T-cell (primary cell): ENCODE measurements around the gene GPR137B. TPM values are rescaled to one million over a fixed set of nuclear protein-coding genes. Genes with fewer than 3 reads are reported as not detected.
"Not testable (repeated sequence)": the region's sequence is repeated elsewhere in the genome, so short reads cannot be mapped to it uniquely, and the experiment has no call there.

Experiments
- ATAC-seq, 4 experiments: fragments of 200-7000 bp in 3 of 4; fragments of 150-1000 bp in 1 of 4; cut with Tn5 transposase; replicated peaks in 1 of 4; 1 replicate in 3 of 4; 2 replicates in 1 of 4; pipeline ENCODE4 v1.10.0; 2021; ENCODE audit warnings: moderate library complexity in 3 of 4, mild to moderate bottlenecking in 2 of 4, moderate number of reproducible peaks in 1 of 4
- CTCF ChIA-PET, 2 donors: fragments of 300-600 bp; sonication (Branson Sonifier 250); formaldehyde crosslinking; loops; one replicate each; lab custom pipeline; 2022; ENCODE audit warnings: antibody characterized with exemption in 2 of 2; lab: Charles Lee
- POLR2A ChIA-PET, 2 donors: fragments of 300-600 bp; sonication (Branson Sonifier 250); formaldehyde crosslinking; loops; one replicate each; lab custom pipeline; 2022; ENCODE audit warnings: antibody characterized with exemption in 2 of 2; lab: Charles Lee
- DNase-seq, 35 experiments: peaks; one replicate each; pipeline versions ENCODE4 v3.0.0 to v3.0.0-alpha.2; 2013 to 2023
- H3K27ac ChIP-seq: one replicate; pipeline ENCODE4 v1.5.1; 2013; ENCODE audit warnings: low read length
- H3K27me3 ChIP-seq, 2 experiments: replicated peaks in 1 of 2; 1 replicate in 1 of 2; 2 replicates in 1 of 2; pipeline versions ENCODE4 v1.6.1 to v1.7.0; 2013; ENCODE audit warnings: low read length in 1 of 2, mixed read lengths in 1 of 2; ENCODE audit not compliant: control insufficient read depth in 2 of 2, insufficient read depth in 2 of 2; ENCODE audit errors: extremely low read depth in 1 of 2
- H3K36me3 ChIP-seq, 2 donors: 1 replicate in 1 of 2; 2 replicates in 1 of 2; pipeline versions ENCODE4 v1.6.1 to v1.7.0; 2013; ENCODE audit warnings: low read length in 1 of 2; ENCODE audit not compliant: control insufficient read depth in 2 of 2, insufficient read depth in 1 of 2; ENCODE audit errors: extremely low read depth in 1 of 2
- H3K4me1 ChIP-seq, 2 experiments: 1 replicate in 1 of 2; 2 replicates in 1 of 2; pipeline versions ENCODE4 v1.6.1 to v1.7.0; 2013; ENCODE audit warnings: low read length in 2 of 2, mixed read lengths in 1 of 2; ENCODE audit not compliant: insufficient read depth in 2 of 2, control insufficient read depth in 1 of 2; ENCODE audit errors: extremely low read depth in 1 of 2
- H3K4me3 ChIP-seq, 2 donors: 1 replicate in 1 of 2; 2 replicates in 1 of 2; pipeline versions ENCODE4 v1.5.1 to v1.7.0; 2013; ENCODE audit warnings: mild to moderate bottlenecking in 2 of 2, low read length in 1 of 2, moderate library complexity in 1 of 2; ENCODE audit not compliant: control insufficient read depth in 1 of 2; ENCODE audit errors: extremely low read depth in 1 of 2
- H3K9me3 ChIP-seq: 2 replicates; pipeline ENCODE4 v1.7.0; 2013
- H3K27ac Mint-ChIP-seq, 2 donors: one replicate each; pipeline ENCODE4 v1.8.0; 2020 to 2021; ENCODE audit warnings: mild to moderate bottlenecking in 2 of 2, mixed read lengths in 2 of 2
- H3K27me3 Mint-ChIP-seq, 2 donors: one replicate each; pipeline ENCODE4 v1.8.0; 2021 to 2022; ENCODE audit warnings: mixed read lengths in 2 of 2
- H3K36me3 Mint-ChIP-seq: one replicate; pipeline ENCODE4 v1.8.0; 2021; ENCODE audit warnings: mixed read lengths
- H3K4me1 Mint-ChIP-seq, 3 donors: one replicate each; pipeline ENCODE4 v1.8.0; 2020 to 2022; ENCODE audit warnings: mixed read lengths in 3 of 3, mild to moderate bottlenecking in 1 of 3
- H3K4me3 Mint-ChIP-seq, 3 donors: one replicate each; pipeline ENCODE4 v1.8.0; 2020 to 2022; ENCODE audit warnings: mild to moderate bottlenecking in 3 of 3, mixed read lengths in 3 of 3, moderate library complexity in 3 of 3
- H3K9me3 Mint-ChIP-seq, 3 donors: one replicate each; pipeline ENCODE4 v1.8.0; 2020 to 2022; ENCODE audit warnings: mixed read lengths in 3 of 3
- WGBS: methylation state at CpG from one replicate; pipeline ENCODE4 v1.1.5; 2013; ENCODE audit warnings: missing lambda C conversion rate; ENCODE audit not compliant: insufficient coverage; 5-methylcytosine and 5-hydroxymethylcytosine counted together
- total RNA-seq, 35 experiments: library from RNA in 6 of 35; stranded (reverse) in 6 of 35; fragments of 120-200 nt in 1 of 35; gene quantifications; one replicate each; pipeline versions ENCODE4 v1.2.1 to v1.2.4 and lab custom pipeline; 2013 to 2026

GPR137B gene
- total RNA-seq, 5 donors from 2014 or later (not counting 1 experiment from before 2014, with no cell fraction given), result 11.2 to 16.1 (median 12.2) TPM

DNA sequence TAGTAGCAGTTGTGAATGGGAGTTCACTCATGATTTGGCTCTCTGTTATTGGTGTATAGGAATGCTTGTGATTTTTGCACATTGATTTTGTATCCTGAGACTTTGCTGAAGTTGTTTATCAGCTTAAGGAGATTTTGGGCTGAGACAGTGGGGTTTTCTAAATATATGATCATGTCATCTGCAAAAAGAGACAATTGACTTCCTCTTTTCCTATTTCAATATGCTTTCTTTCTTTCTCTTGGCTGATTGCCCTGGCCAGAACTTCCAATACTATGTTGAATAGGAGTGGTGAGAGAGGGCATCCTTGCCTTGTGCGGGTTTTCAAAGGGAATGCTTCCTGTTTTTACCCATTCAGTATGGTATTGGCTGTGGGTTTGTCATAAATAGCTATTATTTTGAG, 45.7 kb downstream of the GPR137B start:
- H3K9me3 ChIP-seq, CTCF ChIA-PET, H3K27me3 Mint-ChIP-seq, H3K4me1 ChIP-seq, H3K27ac ChIP-seq, H3K27me3 ChIP-seq, H3K4me3 ChIP-seq, POLR2A ChIA-PET, H3K4me1 Mint-ChIP-seq, DNase-seq, ATAC-seq, H3K27ac Mint-ChIP-seq, H3K36me3 ChIP-seq, H3K4me3 Mint-ChIP-seq: not testable (repeated sequence)
- no CpG with 5 or more reads among the region's 1 CpG for WGBS
- peaks cover 13 to 31% (median 21%) of the 10 kb centered on the region in 3 donors for H3K9me3 Mint-ChIP-seq
- H3K36me3 Mint-ChIP-seq, result peaks cover 82% of the 10 kb centered on the region

GRCh38 chr1:236193184-236193583, 50.8 kb downstream of the GPR137B start:
- H3K4me1 Mint-ChIP-seq, result no peaks in the 10 kb centered on the region
- H3K4me3 Mint-ChIP-seq, result no peak overlapping the region
- Histone ChIP-seq H3K9me3 (no peaks in the 10 kb centered on the region), H3K36me3 (peaks cover 0 to 3% of the 10 kb centered on the region in 2 donors), H3K27ac (no peak overlapping the region), H3K4me1 (no peaks in the 10 kb centered on the region), H3K4me3 (no peak overlapping the region), H3K27me3 (no peaks in the 10 kb centered on the region)
- ChIA-PET CTCF (no interaction called here), POLR2A (no interaction called here)
- no peaks in the 10 kb centered on the region for H3K27me3 Mint-ChIP-seq
- H3K36me3 Mint-ChIP-seq, result peaks cover 88% of the 10 kb centered on the region
- no peak for ATAC-seq
- DNase-seq, result no peak
- no peak overlapping the region for H3K27ac Mint-ChIP-seq
- WGBS, result no CpG with 5 or more reads among the region's 2 CpGs
- H3K9me3 Mint-ChIP-seq, result peaks cover 37 to 65% (median 43%) of the 10 kb centered on the region in 3 donors

DNA sequence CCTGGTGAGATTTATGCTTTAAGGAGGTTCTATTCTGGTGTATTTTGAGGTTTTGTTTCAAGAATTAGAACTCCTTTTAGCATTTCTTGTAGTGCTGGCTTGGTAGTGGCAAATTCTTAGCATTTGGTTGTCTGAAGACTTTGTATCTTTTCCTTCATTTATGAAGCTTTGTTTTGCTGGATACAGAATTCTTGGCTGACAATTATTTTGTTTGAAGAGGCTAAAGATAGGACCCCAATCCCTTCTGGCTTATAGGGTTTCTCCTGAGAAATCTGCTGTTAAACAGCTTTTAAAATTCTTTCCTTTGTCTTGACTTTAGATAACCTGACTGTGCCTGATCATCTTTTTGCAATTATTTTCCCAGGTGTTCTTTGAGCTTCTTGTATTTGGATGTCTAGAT, 58.6 kb downstream of the GPR137B start:
- Mint-ChIP-seq H3K4me1 (peaks cover 0 to 5% (median 0%) of the 10 kb centered on the region in 3 donors), H3K27me3 (no peaks in the 10 kb centered on the region), H3K36me3 (peaks cover 86% of the 10 kb centered on the region), H3K9me3 (peaks cover 20 to 75% (median 62%) of the 10 kb centered on the region in 3 donors), H3K27ac (no peak overlapping the region), H3K4me3 (no peak overlapping the region)
- POLR2A ChIA-PET, result no interaction called here
- DNase-seq, result no peak
- peaks cover 12% of the 10 kb centered on the region for H3K9me3 ChIP-seq
- no peaks in the 10 kb centered on the region for H3K4me1 ChIP-seq
- no peaks in the 10 kb centered on the region for H3K27me3 ChIP-seq
- no peak overlapping the region for H3K27ac ChIP-seq
- H3K36me3 ChIP-seq, result peaks cover 2 to 22% of the 10 kb centered on the region in 2 donors
- H3K4me3 ChIP-seq, result no peak overlapping the region
- CTCF ChIA-PET, result no interaction called here
- ATAC-seq, result no peak

DNA sequence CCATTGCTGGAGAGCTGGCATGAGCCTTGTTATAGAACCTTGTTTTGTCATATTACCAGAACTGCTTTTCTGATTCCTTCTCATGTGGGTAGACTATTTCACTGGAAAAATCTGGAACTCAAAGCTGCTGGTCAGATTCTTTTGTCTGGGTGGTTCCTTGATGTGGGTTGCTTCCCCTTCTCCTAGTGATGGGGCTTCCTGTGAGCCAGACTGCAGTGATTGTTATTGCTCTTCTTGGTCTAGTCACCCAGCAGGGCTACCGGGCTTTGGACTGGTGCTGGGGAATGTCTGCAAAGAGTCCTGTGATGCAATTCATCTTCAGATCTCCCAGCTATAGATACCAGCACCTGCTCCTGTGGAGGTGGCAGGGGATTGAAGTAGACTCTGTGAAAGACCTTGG, 59.4 kb downstream of the GPR137B start:
- no peak overlapping the region for H3K27ac ChIP-seq
- Mint-ChIP-seq H3K9me3 (peaks cover 19 to 70% (median 58%) of the 10 kb centered on the region in 3 donors), H3K27me3 (no peaks in the 10 kb centered on the region), H3K4me3 (no peak overlapping the region), H3K36me3 (peaks cover 89% of the 10 kb centered on the region), H3K4me1 (peaks cover 0 to 5% (median 0%) of the 10 kb centered on the region in 3 donors), H3K27ac (no peak overlapping the region)
- CTCF ChIA-PET, result interaction anchor here in 1 of 2 donors (0.7 kb wide), 1 partner anchor 29 kb away, joined by 3 read pairs; no protein-coding TSS in a partner anchor
- peaks cover 2 to 26% of the 10 kb centered on the region in 2 donors for H3K36me3 ChIP-seq
- 100% methylated on average over 1 of the region's 1 CpG for WGBS
- no peak overlapping the region for H3K4me3 ChIP-seq
- H3K9me3 ChIP-seq, result peaks cover 12% of the 10 kb centered on the region
- ATAC-seq, result no peak
- POLR2A ChIA-PET, result no interaction called here
- DNase-seq, result no peak
- H3K27me3 ChIP-seq, result no peaks in the 10 kb centered on the region
- H3K4me1 ChIP-seq, result no peaks in the 10 kb centered on the region

DNA sequence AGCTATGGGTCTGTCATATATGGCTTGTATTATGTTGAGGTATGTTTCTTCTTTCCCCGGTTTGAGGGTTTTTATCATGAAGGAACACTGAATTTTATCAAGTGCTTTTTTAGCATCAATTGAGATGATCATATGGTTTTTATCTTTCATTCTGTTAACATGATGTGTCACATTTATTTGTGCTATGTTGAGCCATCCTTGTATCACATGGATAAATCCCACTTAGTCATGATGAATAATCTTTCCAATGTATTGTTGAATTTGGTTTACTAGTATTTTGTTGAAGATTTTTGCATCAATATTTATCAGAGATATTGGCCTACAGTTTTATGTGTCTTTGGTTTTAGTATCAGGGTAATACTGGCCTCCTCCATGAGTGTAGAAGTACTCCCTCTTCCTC, 61.7 kb downstream of the GPR137B start:
- no peaks in the 10 kb centered on the region for H3K27me3 ChIP-seq
- no peaks in the 10 kb centered on the region for H3K27me3 Mint-ChIP-seq
- ATAC-seq (no peak), DNase-seq (no peak)
- no CpG with 5 or more reads among the region's 1 CpG for WGBS
- H3K27ac Mint-ChIP-seq, result no peak overlapping the region
- peaks cover 12% of the 10 kb centered on the region for H3K9me3 ChIP-seq
- no peaks in the 10 kb centered on the region for H3K4me1 ChIP-seq
- CTCF ChIA-PET, result no interaction called here
- peaks cover 2 to 31% of the 10 kb centered on the region in 2 donors for H3K36me3 ChIP-seq
- POLR2A ChIA-PET, result no interaction called here
- H3K4me3 Mint-ChIP-seq, result no peak overlapping the region
- H3K9me3 Mint-ChIP-seq, result peaks cover 14 to 51% (median 44%) of the 10 kb centered on the region in 3 donors
- H3K4me3 ChIP-seq, result no peak overlapping the region
- peaks cover 86% of the 10 kb centered on the region for H3K36me3 Mint-ChIP-seq
- H3K4me1 Mint-ChIP-seq, result peaks cover 0 to 5% (median 0%) of the 10 kb centered on the region in 3 donors
- H3K27ac ChIP-seq, result no peak overlapping the region

- Histone ChIP-seq H3K4me1 (no peaks in the 10 kb centered on the region), H3K36me3 (peaks cover 2 to 37% of the 10 kb centered on the region in 2 donors), H3K27ac (no peak overlapping the region), H3K9me3 (peaks cover 8% of the 10 kb centered on the region), H3K4me3 (no peak overlapping the region), H3K27me3 (no peaks in the 10 kb centered on the region)
- WGBS, result no CpG with 5 or more reads among the region's 3 CpGs
- H3K4me1 Mint-ChIP-seq, result peaks cover 0 to 5% (median 0%) of the 10 kb centered on the region in 3 donors
- no peak for DNase-seq
- no peak overlapping the region for H3K27ac Mint-ChIP-seq
- peaks cover 11 to 45% (median 40%) of the 10 kb centered on the region in 3 donors for H3K9me3 Mint-ChIP-seq
- ATAC-seq, result no peak
- no peak overlapping the region for H3K4me3 Mint-ChIP-seq
- no peaks in the 10 kb centered on the region for H3K27me3 Mint-ChIP-seq
- H3K36me3 Mint-ChIP-seq, result peaks cover 86% of the 10 kb centered on the region
- CTCF ChIA-PET, result no interaction called here
- POLR2A ChIA-PET, result interaction anchor here in 1 of 2 donors (0.6 kb wide), 1 partner anchor 511 kb away, joined by 5 read pairs; no protein-coding TSS in a partner anchor
These were observed 62.3 kb downstream of the GPR137B start for GRCh38 chr1:236204656-236205055.
